Dermis microvascular lymphatic vessel endothelial cell (primary cell): ENCODE results near the gene PCSK2. TPM values are rescaled to one million over a fixed set of nuclear protein-coding genes. Genes with fewer than 3 reads are reported as not detected.

ENCODE experiments used
- DNase-seq, 2 donors: peaks; one replicate each; pipeline versions ENCODE4 v3.0.0 to v3.0.0-alpha.2; 2010; ENCODE audit warnings: low read depth in 2 of 2
- total RNA-seq: library from RNA; depleted of rRNA; stranded (reverse); fragments of >200 nt; gene quantifications from 2 replicates; pipeline ENCODE4 v1.2.1, GENCODE V29; 2014

Gene PCSK2
- total RNA-seq, 1 donor from 2014 or later: not detected

DNA sequence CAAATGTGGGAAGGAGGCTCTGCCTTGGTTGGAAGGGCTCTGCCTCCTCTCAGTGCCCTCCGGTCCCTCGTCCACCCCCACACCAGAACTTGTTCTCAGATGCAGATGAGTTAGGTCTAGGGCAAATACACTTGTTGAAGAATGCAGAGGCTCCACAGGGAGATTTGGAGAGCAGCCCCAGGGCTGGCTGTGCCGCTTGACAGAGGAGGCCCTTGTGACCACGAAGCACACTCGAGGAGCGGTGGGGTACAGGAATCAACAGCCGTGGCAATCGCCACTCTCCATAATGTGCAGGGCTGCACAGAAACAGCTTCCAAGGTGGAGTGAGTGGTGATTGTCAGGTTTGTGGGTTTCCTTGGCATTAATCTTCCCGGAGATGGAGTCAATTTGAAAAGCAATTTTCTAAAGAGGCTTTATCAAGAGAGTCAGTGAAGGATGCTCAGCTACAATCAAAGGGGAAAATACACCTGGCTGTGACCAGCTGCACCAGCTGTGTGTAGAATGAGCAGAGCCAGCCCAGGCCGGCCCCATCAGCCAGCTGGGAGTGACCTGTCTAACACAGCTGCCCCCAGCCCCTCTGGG, 244.9 kb downstream of the PCSK2 start:
- no peak for DNase-seq

DNA sequence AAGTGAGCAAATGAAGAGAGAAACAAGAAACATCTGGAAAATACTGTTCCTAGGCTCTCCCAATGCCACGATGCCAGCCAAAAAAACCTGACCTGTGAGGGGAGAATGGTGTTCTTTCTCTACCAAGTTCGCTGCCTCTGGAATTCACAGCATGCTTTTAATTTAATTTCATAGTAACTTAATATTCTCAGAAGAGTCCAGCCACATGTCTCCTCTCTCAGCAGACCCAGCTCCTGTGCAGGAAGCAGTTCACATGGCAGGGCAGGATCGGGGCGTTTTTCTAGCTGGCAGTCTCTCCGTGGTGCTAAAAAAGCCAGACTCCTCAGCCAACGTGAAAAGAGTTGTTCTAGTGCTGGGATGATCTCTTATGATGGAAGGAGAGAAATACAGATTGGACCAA, 246.8 kb downstream of the PCSK2 start:
- DNase-seq: no peak

DNA sequence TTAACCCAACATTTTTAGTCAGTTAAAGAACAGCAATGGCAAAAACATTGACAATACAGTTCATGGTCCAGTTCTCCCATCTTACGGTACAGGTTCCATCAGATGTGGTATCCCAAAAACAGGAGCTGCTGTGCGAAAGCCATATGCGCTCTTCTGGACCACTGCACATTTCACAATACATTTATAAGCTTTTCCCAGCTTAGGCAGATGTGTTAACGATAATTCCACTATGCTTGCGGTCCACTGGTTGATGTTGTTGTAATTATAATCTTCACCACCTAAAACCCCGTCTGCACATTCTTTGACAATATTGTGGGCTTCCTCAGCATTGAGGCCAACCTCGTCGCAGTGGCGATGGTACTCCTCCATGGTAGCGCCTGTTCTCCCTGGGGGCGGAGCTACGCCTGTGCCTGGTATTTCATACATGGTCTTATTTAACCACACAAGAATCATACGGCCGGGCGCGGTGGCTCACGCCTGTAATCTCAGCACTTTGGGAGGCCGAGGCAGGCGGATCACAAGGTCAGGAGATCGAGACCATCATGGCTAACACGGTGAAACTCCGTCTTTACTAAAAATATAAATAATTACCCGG, 252.3 kb downstream of the PCSK2 start:
- DNase-seq: no peak

DNA sequence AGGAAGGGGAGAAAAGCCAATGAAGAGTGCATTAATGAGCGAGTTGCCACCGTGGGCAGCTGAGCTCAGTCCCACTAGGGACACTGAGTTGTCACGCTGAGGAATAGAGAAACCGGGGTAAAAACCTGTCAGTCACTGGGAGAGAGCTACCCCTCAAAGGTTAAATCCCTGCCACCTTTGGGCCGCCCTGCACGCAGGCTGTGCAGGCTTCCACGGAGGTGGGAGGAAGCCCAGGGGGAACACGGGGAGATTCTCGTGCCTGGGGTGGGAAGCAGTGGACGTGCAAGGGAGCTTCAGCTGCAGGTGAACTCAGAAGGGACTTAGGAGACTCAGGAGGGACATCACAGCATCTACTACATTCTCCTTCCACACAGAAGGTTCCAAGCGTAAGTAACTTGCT, 253.9 kb downstream of the PCSK2 start:
- DNase-seq: no peak

DNA sequence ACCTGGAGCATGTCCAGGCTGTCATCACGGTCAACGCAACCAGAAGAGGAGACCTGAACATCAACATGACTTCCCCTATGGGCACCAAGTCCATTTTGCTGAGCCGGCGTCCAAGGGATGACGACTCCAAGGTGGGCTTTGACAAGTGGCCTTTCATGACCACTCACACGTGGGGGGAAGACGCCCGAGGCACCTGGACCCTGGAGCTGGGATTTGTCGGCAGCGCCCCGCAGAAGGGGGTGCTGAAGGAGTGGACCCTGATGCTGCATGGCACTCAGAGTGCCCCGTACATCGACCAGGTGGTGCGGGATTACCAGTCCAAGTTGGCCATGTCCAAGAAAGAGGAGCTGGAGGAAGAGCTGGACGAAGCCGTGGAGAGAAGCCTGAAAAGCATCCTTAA, 254.8 kb downstream of the PCSK2 start:
- no peak for DNase-seq

DNA sequence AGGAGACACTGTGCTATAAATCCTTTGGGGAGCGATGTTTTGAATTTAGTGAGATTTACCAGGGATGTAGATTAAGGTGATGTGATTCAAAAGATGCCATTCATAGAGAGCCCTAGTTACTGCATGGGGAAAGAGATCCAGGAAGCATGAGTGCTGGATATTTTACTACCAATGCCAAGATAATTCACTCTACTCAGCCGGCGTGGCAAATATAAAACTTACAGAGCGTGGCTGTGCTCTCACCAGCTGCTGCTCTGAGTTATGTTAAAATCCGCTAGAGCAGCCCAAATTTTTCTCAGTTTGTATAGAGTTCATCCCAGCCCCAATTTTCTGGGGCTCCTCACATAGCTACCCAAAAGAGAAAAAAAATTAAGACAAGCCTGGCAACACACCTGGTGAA, 255.7 kb downstream of the PCSK2 start:
- no peak for DNase-seq

DNA sequence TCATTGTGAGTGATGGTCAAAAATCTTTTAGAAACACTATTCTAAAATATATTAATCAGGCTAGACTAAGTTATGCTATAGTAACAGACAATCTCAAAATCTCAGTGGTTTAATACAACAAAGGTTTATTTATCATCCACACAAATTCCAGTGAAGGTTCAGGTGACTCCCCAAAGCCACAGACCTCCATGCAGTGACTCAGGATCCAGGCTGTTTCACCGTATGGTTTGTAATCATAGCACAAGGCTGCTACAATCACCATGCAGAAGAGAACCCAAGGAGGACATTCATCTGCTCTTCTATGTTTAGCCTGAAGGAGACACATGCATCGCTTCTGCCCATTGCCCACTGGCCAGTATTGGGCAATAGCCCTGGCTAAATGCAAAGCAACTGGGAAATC, 258.2 kb downstream of the PCSK2 start:
- no peak for DNase-seq

DNA sequence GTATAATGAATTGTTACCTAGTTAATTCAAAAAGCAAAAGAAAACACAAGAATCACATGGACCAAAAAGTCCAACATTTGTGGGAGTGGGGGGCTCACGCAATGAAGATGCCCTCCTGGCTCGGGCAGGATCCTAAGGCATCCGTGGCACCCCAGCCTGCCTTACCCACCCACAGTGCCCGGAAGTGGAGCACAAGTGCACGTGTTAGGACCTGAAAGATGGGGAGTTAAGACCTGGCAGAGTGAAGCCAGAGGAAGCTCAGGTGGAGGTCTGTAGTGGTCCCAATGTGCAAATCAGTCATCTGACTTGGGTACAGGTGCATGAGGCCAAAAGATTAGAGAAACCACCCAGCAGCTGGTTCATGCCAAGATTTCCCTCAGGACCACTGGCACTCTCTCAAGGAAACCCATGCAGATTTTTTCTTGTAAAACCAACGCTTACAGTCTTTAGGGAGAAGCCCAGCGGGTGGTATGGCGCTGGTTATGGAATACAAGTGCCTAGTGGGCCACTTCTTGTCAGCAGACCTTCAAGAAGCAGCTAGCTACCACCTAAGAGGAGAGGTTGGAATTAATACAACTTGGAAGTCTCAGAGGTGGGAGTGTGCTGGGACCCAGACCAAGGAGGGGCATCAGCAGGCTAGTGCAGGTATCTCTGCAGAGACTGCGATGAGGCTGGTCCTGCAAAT, 262.2 kb downstream of the PCSK2 start:
- DNase-seq: no peak

DNA sequence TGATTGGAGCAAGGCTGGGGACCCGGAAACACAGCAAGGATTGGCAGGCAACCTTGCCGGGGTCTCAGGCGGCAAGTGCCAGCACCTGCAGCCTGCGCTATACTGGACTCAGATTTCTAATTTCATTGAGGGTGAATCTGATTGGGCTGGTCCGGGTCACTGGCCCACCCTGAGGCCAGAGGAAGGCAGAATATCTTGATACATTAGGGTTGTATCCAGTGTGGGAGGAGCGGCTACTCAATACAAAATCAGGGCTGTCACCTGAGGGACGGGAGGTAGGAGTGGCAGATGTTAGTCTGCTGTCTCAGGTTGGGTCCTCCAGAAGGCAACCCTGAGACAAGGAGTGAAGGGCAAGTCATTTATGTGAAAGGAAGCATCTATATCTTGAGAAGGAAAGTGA, 263.7 kb downstream of the PCSK2 start:
- no peak for DNase-seq

DNA sequence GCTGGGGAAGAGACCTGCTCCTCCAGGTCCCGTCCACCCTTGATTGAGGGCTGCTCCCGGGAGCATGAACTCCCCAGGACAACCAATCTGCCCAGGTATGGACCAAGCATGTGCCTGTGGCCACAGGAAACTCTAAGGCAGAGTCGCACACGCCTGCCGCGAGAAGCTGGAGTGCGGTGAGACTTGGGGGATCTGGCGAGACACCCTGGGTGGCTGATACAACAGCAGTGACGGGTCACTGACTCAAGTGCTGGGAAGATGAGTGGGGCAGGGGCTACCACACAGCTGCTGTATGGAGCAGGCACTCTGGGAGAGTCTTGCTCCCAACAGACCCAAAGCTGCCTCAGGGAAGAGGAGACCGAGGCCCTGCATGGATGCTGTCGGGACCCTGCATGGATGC, 264.2 kb downstream of the PCSK2 start:
- no peak for DNase-seq

DNA sequence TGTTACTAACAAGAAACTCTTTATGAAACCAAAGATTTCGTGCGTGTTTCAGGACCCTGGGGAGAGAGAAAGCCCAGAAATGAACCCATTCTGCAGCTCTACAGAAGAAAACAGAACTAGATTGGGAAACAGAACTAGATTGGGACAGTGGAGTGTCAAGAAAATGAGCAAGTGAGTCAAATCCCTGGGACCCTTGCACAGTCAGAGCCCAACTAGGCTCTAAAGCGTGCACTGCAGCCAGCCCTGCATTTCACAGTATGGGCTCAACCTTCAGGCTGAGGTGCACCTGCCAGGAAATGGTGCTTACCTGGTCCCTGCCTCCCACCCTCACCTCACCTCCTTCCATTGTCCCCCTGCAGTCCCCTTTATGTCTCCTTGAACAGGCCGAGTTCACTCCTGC, 264.6 kb downstream of the PCSK2 start:
- no peak for DNase-seq

DNA sequence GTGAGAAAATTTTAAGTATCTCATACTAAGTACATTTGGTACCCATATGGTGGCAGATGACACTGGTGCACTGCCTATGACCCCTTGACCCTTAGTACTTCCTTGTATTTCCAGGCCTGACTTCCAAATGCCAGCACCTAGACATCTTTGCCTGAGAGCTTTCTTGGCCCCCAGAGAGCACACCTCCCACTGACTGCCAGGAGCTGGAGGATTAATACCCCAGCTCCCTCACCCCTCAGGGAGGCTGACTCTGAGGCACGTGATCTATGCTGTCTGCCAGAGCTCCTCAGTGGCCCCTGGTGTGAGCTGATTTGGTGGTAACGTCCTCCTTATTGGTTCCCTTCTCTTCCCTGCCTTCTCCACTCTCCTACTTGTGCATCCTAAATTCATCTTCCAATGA, 266.3 kb downstream of the PCSK2 start:
- no peak for DNase-seq

DNA sequence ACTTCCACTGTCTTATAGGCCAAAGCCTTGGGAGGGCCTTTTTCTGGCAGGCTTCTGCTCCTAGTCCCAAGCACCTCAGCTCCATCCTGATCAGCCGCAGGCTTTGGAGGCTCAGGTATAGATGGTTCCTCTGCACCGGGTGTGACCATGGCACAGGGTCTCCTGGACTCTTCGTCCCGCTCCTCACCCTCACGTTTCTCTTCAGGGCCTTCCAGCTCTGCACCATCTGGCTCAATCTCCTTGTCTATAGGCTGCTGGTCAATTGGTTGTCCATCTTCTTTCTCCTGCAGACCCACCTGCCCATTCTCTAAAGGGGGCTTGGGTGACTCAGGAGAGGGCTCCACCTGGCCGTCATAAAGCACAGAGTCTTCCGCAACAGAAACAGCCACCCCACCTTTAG, 267.4 kb downstream of the PCSK2 start:
- no peak for DNase-seq

DNA sequence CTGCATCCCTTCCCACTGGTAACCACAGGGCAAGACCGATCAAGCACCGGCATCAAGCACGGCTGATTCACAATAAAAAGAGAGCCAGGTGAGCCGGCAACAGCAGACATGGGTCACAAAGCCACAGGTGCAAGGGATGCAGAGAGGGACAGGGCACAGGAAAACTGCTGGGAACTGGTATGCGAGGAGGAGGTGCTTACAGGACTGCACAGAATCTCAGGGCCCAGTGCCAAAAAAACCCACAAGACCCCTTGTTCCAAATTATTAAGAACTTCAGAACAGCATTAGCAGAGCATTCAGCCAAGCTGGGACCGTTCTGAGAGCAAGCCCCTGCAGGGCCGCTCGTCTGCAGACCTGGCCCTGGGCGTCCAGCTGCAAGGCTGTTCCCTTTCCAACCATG, 269.0 kb downstream of the PCSK2 start:
- DNase-seq: no peak

DNA sequence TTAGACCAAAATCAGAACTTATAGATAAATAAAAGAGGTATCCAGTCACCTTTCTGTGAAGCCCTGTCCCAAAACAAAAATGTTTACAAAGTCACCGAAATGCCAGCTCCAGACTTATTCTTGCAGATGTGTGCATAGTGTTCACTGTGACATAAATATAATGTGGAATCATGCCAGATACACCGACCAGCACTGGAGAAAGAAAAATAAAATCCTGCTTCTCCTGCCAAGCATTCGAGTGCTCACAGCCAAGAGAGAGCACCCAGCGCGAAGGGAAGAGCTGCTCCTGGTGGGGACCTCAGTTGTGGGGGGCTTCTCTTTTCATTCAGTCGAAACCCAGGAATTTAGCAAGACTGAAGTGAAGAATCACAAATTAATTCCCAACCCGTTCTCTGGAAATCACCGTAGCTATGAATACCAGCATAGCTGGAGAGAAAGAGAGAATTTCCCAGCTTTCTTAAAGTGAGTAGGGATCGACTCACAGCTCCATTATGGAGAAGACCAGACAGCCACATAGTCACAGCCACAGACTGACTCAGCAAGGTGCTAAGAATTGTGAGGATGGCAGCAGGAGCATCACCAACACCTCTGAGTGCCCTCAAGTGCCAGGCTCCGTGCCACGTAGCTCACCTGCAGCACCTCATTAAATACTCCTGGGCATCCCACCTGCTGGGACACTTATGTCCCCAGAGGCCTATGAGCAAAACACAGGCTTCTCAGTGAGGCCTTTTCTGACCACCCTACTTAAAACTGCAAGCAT, 271.2 kb downstream of the PCSK2 start:
- DNase-seq: peak in 1 of 2 donors; percentile 6

DNA sequence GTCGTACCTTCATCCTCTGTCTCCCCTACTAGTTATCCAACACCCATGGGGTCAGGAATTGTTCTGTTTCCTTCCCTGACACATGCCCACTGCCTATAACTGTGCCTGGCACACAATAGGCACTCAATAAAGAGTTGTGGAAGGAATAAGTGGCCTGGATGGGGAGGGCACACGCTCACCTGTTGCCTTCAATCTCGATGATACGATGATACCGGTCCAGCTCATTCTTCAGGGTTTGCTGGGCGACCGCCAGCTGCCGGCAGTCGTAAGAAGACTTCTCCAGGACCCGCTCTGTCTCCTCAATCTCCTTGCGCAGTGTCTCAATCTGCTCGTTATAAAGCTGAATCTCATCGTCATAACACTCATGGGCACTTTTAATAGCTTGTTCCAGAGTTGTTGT, 271.8 kb downstream of the PCSK2 start:
- DNase-seq: no peak

DNA sequence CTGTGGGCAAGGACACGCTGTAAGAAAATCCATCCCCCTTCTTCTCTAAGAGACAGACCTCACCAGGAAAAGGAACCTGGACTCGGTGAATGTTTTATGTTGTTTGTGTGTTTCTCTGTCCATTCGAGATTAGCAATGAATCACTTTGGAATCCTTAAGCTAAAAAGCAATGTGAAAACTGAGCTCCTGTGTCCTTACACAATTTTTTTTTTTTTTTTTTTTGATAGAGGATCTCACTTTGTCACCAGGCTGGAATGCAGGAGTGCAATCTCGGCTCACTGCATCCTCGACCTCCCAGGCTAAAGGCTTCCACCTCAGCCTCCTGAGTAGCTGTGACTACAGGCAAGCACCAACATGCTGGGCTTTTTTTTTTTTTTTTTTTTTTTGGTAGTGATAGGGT, 272.2 kb downstream of the PCSK2 start:
- DNase-seq: no peak

DNA sequence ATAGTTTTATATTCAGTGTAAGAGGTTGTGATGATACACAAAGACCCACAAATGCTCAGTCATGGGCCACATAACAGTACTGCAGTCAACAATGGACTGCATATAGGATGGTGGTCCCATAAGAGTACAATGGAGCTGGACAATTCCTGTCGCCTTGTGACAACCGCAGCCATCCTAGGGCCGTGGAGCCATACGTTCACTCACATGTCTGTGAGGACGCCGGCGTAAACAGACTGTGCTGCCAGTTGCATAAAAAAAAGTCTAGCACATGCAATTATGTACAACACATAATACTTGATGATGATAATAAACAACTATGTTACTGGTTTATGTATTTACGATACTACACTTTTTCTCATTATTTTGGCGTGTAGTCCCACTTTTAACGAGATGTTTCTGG, 273.4 kb downstream of the PCSK2 start:
- DNase-seq: no peak

DNA sequence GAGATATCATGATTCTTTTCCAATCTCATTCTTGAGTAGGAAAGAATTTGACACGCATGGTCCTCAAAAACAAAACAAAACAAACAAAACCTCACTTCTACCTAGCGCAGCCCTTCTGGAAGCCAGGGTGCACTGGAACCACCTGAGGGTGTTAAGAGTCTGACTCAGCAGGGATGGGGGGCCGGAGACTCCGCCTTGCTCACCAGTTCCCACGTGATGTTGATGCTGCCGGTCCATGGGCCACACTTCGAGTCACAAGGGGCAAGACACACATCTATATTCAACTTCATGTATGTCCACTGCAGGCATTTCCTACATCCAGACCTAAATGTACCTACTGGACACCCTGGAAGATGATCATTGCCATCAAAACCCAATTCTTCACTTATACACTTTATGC, 274.0 kb downstream of the PCSK2 start:
- DNase-seq: no peak

DNA sequence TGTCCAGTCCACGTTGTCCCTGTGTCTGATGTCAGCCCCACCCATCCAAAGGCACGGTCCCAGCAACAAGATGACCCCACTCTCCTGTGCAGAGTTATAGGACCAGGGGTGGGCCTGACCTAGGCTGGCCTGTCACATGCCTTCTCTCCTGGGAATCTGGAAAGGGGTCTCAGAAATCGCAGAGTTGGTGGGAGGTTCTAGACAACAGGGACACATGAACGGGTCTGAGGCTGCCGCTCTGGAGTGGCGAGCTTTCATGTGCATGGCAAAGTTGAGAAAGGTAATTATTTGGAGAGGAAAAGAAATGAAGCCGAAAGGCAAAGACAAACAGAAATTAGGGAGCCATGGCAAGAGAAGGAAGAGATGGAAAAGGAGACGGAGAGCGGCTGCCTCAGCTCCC, 274.9 kb downstream of the PCSK2 start:
- no peak for DNase-seq

DNA sequence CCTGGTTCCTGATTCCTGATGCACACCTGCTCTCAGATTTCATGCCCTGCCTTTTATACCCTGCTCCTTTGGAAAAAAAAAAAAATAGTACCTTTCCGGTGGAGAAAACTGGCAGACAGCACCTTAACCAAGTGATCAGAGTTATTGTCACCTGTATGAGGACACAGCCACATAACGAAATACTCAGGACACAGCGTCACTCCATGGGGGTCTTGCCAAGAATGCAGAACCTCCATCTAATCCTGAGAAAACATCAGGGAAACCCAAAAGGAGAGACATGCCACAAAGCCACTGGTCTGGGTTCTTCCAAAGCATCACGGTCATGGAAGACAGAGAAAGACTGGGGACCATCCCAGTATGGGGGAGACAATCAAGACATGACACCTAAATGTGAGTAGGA, 275.3 kb downstream of the PCSK2 start:
- DNase-seq: no peak

DNA sequence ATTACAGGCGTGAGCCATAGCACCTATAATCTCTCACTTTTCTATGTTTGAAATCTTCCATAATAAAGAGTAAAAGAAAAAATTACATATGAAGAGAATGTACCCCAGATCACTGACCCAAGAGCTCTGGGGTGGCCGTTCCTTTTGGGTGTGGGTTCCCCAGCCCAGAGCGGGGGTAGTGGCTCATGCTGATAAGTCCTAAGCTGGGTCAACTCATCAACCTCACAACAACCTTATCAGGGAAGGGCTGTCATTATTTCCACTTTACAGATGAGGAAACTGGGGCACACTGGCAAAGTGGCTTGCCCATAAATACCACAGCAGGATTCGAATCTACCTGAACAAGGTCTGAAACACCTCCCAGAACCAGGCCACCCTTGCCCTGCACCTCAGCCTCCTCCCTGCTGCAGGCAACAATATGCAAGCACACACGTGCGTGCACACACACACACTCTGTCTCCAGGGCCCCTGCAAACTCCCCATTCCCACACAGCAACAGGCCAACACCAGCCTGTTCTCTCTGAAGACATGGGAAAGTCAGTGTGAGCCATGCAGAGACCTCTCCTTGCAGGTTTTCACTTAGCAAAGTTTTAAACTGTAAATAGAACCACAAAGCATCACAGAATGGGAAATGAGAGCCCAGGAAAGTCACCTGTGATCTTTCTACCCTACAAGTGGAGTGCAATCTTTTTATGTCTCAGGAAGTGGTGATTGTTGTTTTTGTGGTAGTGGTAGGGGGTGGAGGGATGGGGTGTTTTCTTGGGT, 276.6 kb downstream of the PCSK2 start:
- DNase-seq: no peak
